ENCODE measurements around the gene PRRX1.

PRRX1 gene

GRCh38 chr1:170725326-170725725 is 61.4 kb downstream of the PRRX1 start:
- DNase-seq = no peak

- DNase-seq = no peak
Measured at GRCh38 chr1:170727963-170728362, 64.0 kb downstream of the PRRX1 start.

- no peak for DNase-seq
Measured at GRCh38 chr1:170729225-170730002, 65.5 kb downstream of the PRRX1 start.

- DNase-seq = no peak
Measured at GRCh38 chr1:170730014-170730413, 66.1 kb downstream of the PRRX1 start.

- DNase-seq = no peak
Measured at GRCh38 chr1:170730438-170730837, 66.5 kb downstream of the PRRX1 start.

GRCh38 chr1:170731566-170732251 is 67.8 kb downstream of the PRRX1 start:
- no peak for DNase-seq

GRCh38 chr1:170732252-170732588 is 68.3 kb downstream of the PRRX1 start:
- no peak for DNase-seq

GRCh38 chr1:170734412-170735175 is 70.7 kb downstream of the PRRX1 start:
- DNase-seq = no peak

- no peak for DNase-seq
Measured at GRCh38 chr1:170735366-170736263, 71.7 kb downstream of the PRRX1 start.

- DNase-seq = no peak
Measured at GRCh38 chr1:170739803-170740202, 75.9 kb downstream of the PRRX1 start.

GRCh38 chr1:170741678-170742077 is 77.7 kb downstream of the PRRX1 start:
- no peak for DNase-seq

GRCh38 chr1:170742600-170742999 is 78.7 kb downstream of the PRRX1 start:
- no peak for DNase-seq

GRCh38 chr1:170743083-170743482 is 79.2 kb downstream of the PRRX1 start:
- no peak for DNase-seq

- DNase-seq = no peak
Measured at GRCh38 chr1:170749549-170749948, 85.6 kb downstream of the PRRX1 start.

- DNase-seq = no peak
Measured at GRCh38 chr1:170749959-170750358, 86.0 kb downstream of the PRRX1 start.

GRCh38 chr1:170755795-170756194 is 91.9 kb downstream of the PRRX1 start:
- DNase-seq = no peak

GRCh38 chr1:170758992-170759391 is 95.1 kb downstream of the PRRX1 start:
- no peak for DNase-seq

- no peak for DNase-seq
Measured at GRCh38 chr1:170765279-170765678, 101.3 kb downstream of the PRRX1 start.

GRCh38 chr1:170765712-170766330 is 101.9 kb downstream of the PRRX1 start:
- DNase-seq = no peak

- DNase-seq = no peak
Measured at GRCh38 chr1:170768929-170769328, 105.0 kb downstream of the PRRX1 start.

GRCh38 chr1:170769691-170770090 is 105.8 kb downstream of the PRRX1 start:
- DNase-seq = no peak

- DNase-seq = no peak
Measured at GRCh38 chr1:170770254-170770653, 106.3 kb downstream of the PRRX1 start.

Measured in NCI-H187 treated with DMSO at 0.1 percent for 48 hours (cell line).